Left lung (tissue), 10 donors: Measurements from ENCODE around the gene ACTL8. TPM values are rescaled to one million over a fixed set of nuclear protein-coding genes. Genes with fewer than 3 reads are reported as not detected.

ENCODE experiments used
- ATAC-seq: fragments of 200-7000 bp; cut with Tn5 transposase; one replicate; pipeline ENCODE4 v1.9.1; 2020; ENCODE audit warnings: moderate library complexity
- DNase-seq, 4 donors: peaks; one replicate each; pipeline ENCODE4 v3.0.0-alpha.2; 2013 to 2020
- H3K27ac ChIP-seq, 2 donors: fragments of 200-600 bp; sonication (generic) in 1 of 2; one replicate each; pipeline versions ENCODE4 v1.5.0 to v1.8.0; 2020 to 2021
- H3K27me3 ChIP-seq, 2 donors: fragments of 200-600 bp; sonication (generic) in 1 of 2; one replicate each; pipeline versions ENCODE4 v1.5.0 to v1.8.0; 2020 to 2021
- H3K36me3 ChIP-seq, 2 donors: fragments of 200-600 bp; sonication (generic) in 1 of 2; one replicate each; pipeline versions ENCODE4 v1.5.0 to v1.8.0; 2020 to 2021
- H3K4me1 ChIP-seq, 2 donors: fragments of 200-600 bp; one replicate each; pipeline ENCODE4 v1.8.0; 2021
- H3K4me3 ChIP-seq, 2 donors: fragments of 200-600 bp; sonication (generic) in 1 of 2; one replicate each; pipeline versions ENCODE4 v1.5.0 to v1.8.0; 2020 to 2021; ENCODE audit warnings: mild to moderate bottlenecking in 1 of 2
- H3K9me3 ChIP-seq, 2 donors: fragments of 200-600 bp; sonication (generic) in 1 of 2; one replicate each; pipeline versions ENCODE4 v1.5.0 to v1.8.0; 2020 to 2021
- CTCF ChIP-seq, 2 donors: fragments of 200-600 bp; sonication (generic) in 1 of 2; IDR thresholded peaks; one replicate each; pipeline versions ENCODE4 v1.5.0 to v1.8.0; 2021; ENCODE audit warnings: antibody characterized with exemption in 2 of 2
- intact Hi-C, 2 donors: fragments of 100-400 bp; cut with DNase I; formaldehyde crosslinking; loops; one replicate each; pipeline versions ENCODE4 v1.11.2 to v1.14.2; 2022
- polyA plus RNA-seq, 6 donors: library from polyadenylated mRNA; unstranded; fragments of 120-200 nt; gene quantifications; one replicate each; pipeline ENCODE4 v1.2.1, GENCODE V29; 2013; ENCODE audit not compliant: insufficient read length in 6 of 6
- total RNA-seq, 2 donors: library from RNA; stranded (reverse); fragmentation: NEBNext Ultra II Directional; extraction: Animal tissue kit (Norgen Biotek cat#: 25700); gene quantifications; one replicate each; pipeline ENCODE4 v1.2.1, GENCODE V29; 2021
- donor health status: DM: no; HTN: yes; CAD: no.
- donor health status: DM: no; HTN: no; CAD: no.

ACTL8 gene
- total and polyA plus RNA-seq, 8 donors = not detected

DNA sequence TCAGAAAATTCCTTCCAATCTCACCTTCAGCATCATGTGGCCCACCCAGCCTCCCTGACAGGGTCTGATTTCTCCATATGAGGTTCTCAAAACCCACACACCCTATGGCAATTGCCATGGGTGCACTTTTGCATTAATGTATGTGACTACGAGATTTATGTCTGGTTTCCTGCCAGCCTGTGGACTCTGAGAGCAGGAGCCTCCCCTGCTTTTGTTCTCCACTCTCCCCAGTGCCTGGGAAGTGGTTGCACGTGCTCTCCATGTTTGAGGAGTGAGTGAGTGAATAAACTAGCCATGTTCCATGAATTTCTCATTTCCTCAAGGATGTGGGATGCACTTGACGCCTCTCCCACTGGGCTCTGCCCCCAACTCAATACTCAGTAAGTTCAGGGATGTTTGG, 91.2 kb downstream of the ACTL8 start:
- no peak for TF ChIP-seq CTCF (IDR thresholded peaks at IDR 0.05)
- ATAC-seq = no peak
- intact Hi-C loops = no loop called here

GRCh38 chr1:17847111-17847510, 92.0 kb downstream of the ACTL8 start:
- H3K27ac ChIP-seq = no peak overlapping the region
- DNase-seq (no peak), ATAC-seq (no peak)
- H3K27me3 ChIP-seq = peaks cover 0 to 25% of the 10 kb centered on the region in 2 donors
- H3K4me1 ChIP-seq = no peaks in the 10 kb centered on the region
- no peaks in the 10 kb centered on the region for H3K9me3 ChIP-seq
- no peaks in the 10 kb centered on the region for H3K36me3 ChIP-seq
- no peak overlapping the region for H3K4me3 ChIP-seq
- intact Hi-C loops = no loop called here
- TF ChIP-seq CTCF (IDR thresholded peaks at IDR 0.05) = no peak

More for the DNA sequence above, 91.2 kb downstream of the ACTL8 start:
- Histone ChIP-seq H3K4me3 (no peak overlapping the region), H3K27me3 (peaks cover 0 to 25% of the 10 kb centered on the region in 2 donors), H3K36me3 (no peaks in the 10 kb centered on the region), H3K27ac (no peak overlapping the region), H3K9me3 (no peaks in the 10 kb centered on the region), H3K4me1 (no peaks in the 10 kb centered on the region)
- DNase-seq = no peak

DNA sequence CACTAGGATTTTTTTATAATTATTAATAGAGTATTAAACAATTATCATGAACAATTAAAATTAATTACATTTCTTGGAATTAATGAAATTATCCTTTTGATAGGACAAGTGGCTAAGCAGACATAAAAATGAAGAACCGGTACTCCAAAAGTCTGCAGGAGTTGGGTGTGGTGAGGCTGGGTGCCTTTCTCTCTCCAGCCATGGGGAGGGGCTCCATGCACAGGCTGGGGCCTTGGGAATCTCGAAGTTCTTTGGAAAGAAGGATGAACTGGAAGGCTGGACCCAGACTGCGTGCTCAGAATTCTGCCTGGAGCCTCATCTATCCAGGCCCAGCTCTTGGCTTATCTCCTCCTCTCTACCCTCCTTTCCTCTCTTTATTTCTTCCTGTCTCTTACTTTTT, 94.1 kb downstream of the ACTL8 start:
- DNase-seq (no peak), ATAC-seq (no peak)
- H3K4me1 ChIP-seq = no peaks in the 10 kb centered on the region
- no peak overlapping the region for H3K4me3 ChIP-seq
- intact Hi-C loops = no loop called here
- peaks cover 0 to 16% of the 10 kb centered on the region in 2 donors for H3K27me3 ChIP-seq
- H3K36me3 ChIP-seq = no peaks in the 10 kb centered on the region
- no peak for TF ChIP-seq CTCF (IDR thresholded peaks at IDR 0.05)
- H3K27ac ChIP-seq = no peak overlapping the region
- no peaks in the 10 kb centered on the region for H3K9me3 ChIP-seq

- Histone ChIP-seq H3K36me3 (no peaks in the 10 kb centered on the region), H3K9me3 (no peaks in the 10 kb centered on the region), H3K4me1 (no peaks in the 10 kb centered on the region), H3K27ac (no peak overlapping the region), H3K27me3 (peaks cover 0 to 21% of the 10 kb centered on the region in 2 donors), H3K4me3 (no peak overlapping the region)
- ATAC-seq (no peak), DNase-seq (no peak)
- intact Hi-C loops = no loop called here
- no peak for TF ChIP-seq CTCF (IDR thresholded peaks at IDR 0.05)
Observed at GRCh38 chr1:17851056-17851455, 95.9 kb downstream of the ACTL8 start.

DNA sequence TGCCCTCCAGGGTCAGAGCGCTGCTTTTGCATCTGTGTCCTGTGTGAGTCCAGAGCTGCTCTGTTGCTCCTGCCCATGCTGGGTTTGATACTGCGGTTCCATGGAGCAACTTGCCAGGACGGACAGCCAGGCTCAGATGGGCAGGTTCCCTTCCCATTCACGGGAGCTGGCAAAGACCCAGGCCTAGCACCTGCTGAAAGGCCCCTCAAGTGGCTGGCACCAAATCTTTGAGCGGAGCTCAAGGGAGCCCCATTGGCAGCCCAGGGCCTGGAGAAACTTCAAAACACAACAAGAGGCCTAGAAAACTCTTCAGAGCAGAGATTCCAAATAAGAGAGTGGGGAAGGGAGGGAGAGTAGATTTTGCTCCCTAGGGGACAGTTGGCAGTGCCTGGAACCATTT, 97.2 kb downstream of the ACTL8 start:
- DNase-seq = peak in 2 of 4 donors; percentile 21 to 44

More for the DNA sequence above, 97.2 kb downstream of the ACTL8 start:
- H3K9me3 ChIP-seq = no peaks in the 10 kb centered on the region
- H3K27ac ChIP-seq = no peak overlapping the region
- H3K4me3 ChIP-seq = no peak overlapping the region
- peaks cover 0 to 28% of the 10 kb centered on the region in 2 donors for H3K27me3 ChIP-seq
- TF ChIP-seq CTCF (IDR thresholded peaks at IDR 0.05) = no peak
- no peaks in the 10 kb centered on the region for H3K4me1 ChIP-seq
- peak; percentile 69 for ATAC-seq
- no peaks in the 10 kb centered on the region for H3K36me3 ChIP-seq
- intact Hi-C loops = no loop called here
